ENCODE data around the gene WDR44. TPM values are rescaled to one million over a fixed set of nuclear protein-coding genes. Genes with fewer than 3 reads are reported as not detected.

WDR44 gene
- total RNA-seq, 2 donors from 2014 or later = 10.8 to 13.8 TPM

Small RNA genes within 50 kb of the gene (microRNA-seq; reads per million reads assigned to microRNA genes)
- gene MIR1277 = 11.7 to 13.6 reads per million in 2 donors

Other genes with a start within 250 kb of the WDR44 start
- 1 to 10 TPM; 3.0 to 6.3 TPM for gene KLHL13, start 229.3 kb upstream of the WDR44 start, total RNA-seq
- 1 to 10 TPM; 4.3 to 8.3 TPM for gene DOCK11, start 149.7 kb downstream of the WDR44 start, total RNA-seq